ENCODE data around the gene RALGDS. TPM values are rescaled to one million over a fixed set of nuclear protein-coding genes. Genes with fewer than 3 reads are reported as not detected.

The RALGDS gene
- total and polyA plus RNA-seq, 2 donors (not counting 3 experiments of a cell fraction or from before 2014, with no cell fraction given) = 41.4 to 60.0 TPM

DNA sequence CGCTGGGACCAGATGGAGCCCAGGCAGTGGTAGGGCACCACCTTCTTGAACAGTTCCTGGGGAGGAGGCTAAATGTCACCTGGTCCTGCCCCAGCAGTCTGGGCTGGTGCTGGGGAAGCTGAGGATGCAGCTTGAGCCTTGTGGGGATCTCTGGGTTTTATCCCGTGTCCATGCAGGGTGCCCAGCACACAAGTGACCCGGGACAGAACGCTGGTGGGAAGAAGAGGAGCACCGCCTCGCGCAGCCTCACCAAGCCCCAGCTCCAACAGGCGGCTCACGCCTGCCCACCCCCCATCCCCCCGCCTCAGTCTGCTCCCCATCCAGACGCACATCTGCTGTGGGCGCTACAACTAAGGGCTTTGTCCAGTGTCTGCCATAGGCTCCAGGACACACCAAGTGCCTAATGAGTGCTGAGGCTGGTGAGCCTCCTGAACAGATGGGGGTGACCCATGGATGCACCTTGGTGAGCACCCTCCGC is 13.8 kb downstream of the RALGDS start:
- no peak overlapping the region for H3K4me2 ChIP-seq (ENCODE audit: insufficient read depth, low read length)
- no peak for FAIRE-seq
- intact Hi-C loops (cut with micrococcal nuclease) = no loop called here

More for the DNA sequence above, 13.8 kb downstream of the RALGDS start:
- BruUV-seq (replicated peaks) = no TSS peak
- no peaks in the 10 kb centered on the region for H3K9me1 ChIP-seq (replicated peaks; ENCODE audit: control insufficient read depth, extremely low read depth, insufficient read depth, low read length)
- no peaks in the 10 kb centered on the region for H3K79me2 ChIP-seq (ENCODE audit: control insufficient read depth, insufficient read depth, low read length)
- TF ChIP-seq POLR2AphosphoS5 (IDR thresholded peaks at IDR 0.05; ENCODE audit: insufficient read depth, low read depth, low read length) (no peak), MYC (IDR thresholded peaks at IDR 0.05; ENCODE audit: low read depth, low read length) (no peak), JUN (IDR thresholded peaks at IDR 0.05; ENCODE audit: borderline replicate concordance, insufficient read depth, insufficient read length, low read depth) (no peak), GATA2 (IDR thresholded peaks at IDR 0.05; ENCODE audit: insufficient read depth, insufficient read length, low read depth, low read length) (no peak), FOS (IDR thresholded peaks at IDR 0.05; ENCODE audit: borderline replicate concordance, insufficient read depth, low read length) (no peak), EZH2 (IDR thresholded peaks at IDR 0.05; ENCODE audit: borderline replicate concordance, low read depth, low read length, severe bottlenecking) (no peak), MAX (IDR thresholded peaks at IDR 0.05; ENCODE audit: insufficient read depth, insufficient read length) (no peak), CTCF (IDR thresholded peaks at IDR 0.05; ENCODE audit: extremely low read depth in 1 of 2, insufficient read depth in 1 of 2, low read depth in 1 of 2, low read length in 2 of 2) (no peak), POLR2A (IDR thresholded peaks at IDR 0.05; ENCODE audit: low read depth, low read length) (no peak)
- dilution Hi-C loops (cut with MboI; ENCODE audit: extremely low pct_ligation_motif_present, low sequenced_read_pairs) = no loop called here
- H3K9ac ChIP-seq (replicated peaks; ENCODE audit: extremely low read depth, insufficient read depth, low read length) = no peak overlapping the region
- no peak overlapping the region for H3K4me3 ChIP-seq (replicated peaks in 1 of 3; ENCODE audit: insufficient read depth in 1 of 3, low read depth in 1 of 3, low read length in 3 of 3)
- no peaks in the 10 kb centered on the region for H3K4me1 ChIP-seq (ENCODE audit: control insufficient read depth, extremely low read depth, insufficient read depth, low read length)
- H3K36me3 ChIP-seq (ENCODE audit: control insufficient read depth in 2 of 2, extremely low read depth in 1 of 2, insufficient read depth in 2 of 2, low read length in 2 of 2) = peaks cover 11 to 61% of the 10 kb centered on the region in 2 experiments
- H2AFZ ChIP-seq (ENCODE audit: low read depth, low read length) = no peak overlapping the region
- DNase-seq (ENCODE audit: low read depth, low spot score) = no peak
- no peaks in the 10 kb centered on the region for H3K9me3 ChIP-seq (replicated peaks; ENCODE audit: control insufficient read depth, insufficient read depth, low read length)
- ChIA-PET POLR2A (no interaction called here), CTCF (interaction anchor here (0.9 to 8.0 kb wide), 5 partner anchors 12 to 41 kb away, joined by 3 to 110 read pairs (median 6); no protein-coding TSS in a partner anchor)
- H3K27ac ChIP-seq (ENCODE audit: insufficient read depth, low read depth, low read length) = no peak overlapping the region
- no peaks in the 10 kb centered on the region for H4K20me1 ChIP-seq (replicated peaks; ENCODE audit: control insufficient read depth, extremely low read depth, insufficient read depth, low read length)
- H3K27me3 ChIP-seq (ENCODE audit: control insufficient read depth in 2 of 2, insufficient read depth in 2 of 2, low read length in 2 of 2) = no peaks in the 10 kb centered on the region

Data from endothelial cell of umbilical vein (primary cell).